ENCODE data around the gene WRAP73. TPM values are rescaled to one million over a fixed set of nuclear protein-coding genes. Genes with fewer than 3 reads are reported as not detected.
A peak's percentile ranks its signal among the peaks of the same experiment; 100 is the strongest.

WRAP73 gene
- total RNA-seq, 6 donors from 2014 or later, result 14.0 to 33.5 (median 19.9) TPM

DNA sequence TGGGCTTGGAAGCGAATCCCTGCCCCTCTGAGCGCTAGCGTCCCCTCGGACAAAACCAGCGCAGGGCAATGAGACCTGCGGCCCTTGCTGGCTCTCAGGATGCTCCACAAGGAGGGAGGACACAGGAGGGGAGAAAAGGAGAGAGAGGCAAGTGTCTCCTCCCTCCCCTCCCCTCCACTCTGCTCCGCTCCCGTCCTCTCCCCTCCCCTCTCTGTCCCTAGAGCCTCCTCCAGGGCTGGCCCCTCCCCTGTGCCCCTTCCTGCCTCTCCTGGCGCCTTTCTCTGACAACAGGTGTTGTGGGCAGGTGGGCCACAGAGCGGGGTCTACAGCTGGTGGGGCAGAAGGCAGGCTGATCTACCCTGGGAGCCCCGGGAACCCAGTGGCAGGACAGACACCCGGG lies 37.6 kb upstream of the WRAP73 start:
- TF ChIP-seq EP300 (IDR thresholded peaks at IDR 0.05) (no peak), POLR2AphosphoS5 (IDR thresholded peaks at IDR 0.05) (no peak), POLR2A (IDR thresholded peaks at IDR 0.05) (no peak)
- TF ChIP-seq, protein P1, sequence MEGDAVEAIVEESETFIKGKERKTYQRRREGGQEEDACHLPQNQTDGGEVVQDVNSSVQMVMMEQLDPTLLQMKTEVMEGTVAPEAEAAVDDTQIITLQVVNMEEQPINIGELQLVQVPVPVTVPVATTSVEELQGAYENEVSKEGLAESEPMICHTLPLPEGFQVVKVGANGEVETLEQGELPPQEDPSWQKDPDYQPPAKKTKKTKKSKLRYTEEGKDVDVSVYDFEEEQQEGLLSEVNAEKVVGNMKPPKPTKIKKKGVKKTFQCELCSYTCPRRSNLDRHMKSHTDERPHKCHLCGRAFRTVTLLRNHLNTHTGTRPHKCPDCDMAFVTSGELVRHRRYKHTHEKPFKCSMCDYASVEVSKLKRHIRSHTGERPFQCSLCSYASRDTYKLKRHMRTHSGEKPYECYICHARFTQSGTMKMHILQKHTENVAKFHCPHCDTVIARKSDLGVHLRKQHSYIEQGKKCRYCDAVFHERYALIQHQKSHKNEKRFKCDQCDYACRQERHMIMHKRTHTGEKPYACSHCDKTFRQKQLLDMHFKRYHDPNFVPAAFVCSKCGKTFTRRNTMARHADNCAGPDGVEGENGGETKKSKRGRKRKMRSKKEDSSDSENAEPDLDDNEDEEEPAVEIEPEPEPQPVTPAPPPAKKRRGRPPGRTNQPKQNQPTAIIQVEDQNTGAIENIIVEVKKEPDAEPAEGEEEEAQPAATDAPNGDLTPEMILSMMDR (IDR thresholded peaks at IDR 0.05), result no peak
- H3K36me3 ChIP-seq, result no peaks in the 10 kb centered on the region
- WGBS, 2 donors, result 87 to 89% methylated on average over 6 to 12 of the region's 12 CpGs
- DNase-seq (no peak), ATAC-seq (ENCODE audit: low FRiP score in 2 of 2) (no peak)
- H3K27ac ChIP-seq, result no peak overlapping the region
- H3K4me1 ChIP-seq, result peaks cover 0 to 17% (median 2%) of the 10 kb centered on the region in 4 donors
- H3K4me3 ChIP-seq, result no peak overlapping the region
- no peaks in the 10 kb centered on the region for H3K9me3 ChIP-seq
- no peaks in the 10 kb centered on the region for H3K27me3 ChIP-seq

DNA sequence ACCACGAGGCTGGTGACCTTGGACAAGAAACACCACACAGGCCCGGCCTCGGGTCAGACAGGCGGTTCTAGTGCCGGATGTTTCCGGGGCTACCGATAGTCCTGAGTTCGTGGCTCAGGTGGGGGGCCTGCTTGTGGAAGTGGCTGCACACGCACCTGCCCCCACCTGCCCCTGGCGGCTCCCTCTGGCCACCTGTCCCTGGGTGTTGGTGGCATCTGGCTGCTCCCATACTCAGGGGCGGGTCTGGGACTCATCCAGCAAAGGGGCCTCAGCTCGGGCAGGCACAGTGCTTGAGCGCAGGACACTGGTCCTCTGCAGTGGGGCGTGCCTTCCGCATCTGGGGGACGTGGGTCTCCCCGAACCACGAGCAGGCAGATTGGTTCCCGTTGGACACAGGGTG lies 36.0 kb upstream of the WRAP73 start:
- H3K36me3 ChIP-seq, result no peaks in the 10 kb centered on the region
- H3K9me3 ChIP-seq, result no peaks in the 10 kb centered on the region
- TF ChIP-seq EP300 (IDR thresholded peaks at IDR 0.05) (no peak), POLR2AphosphoS5 (IDR thresholded peaks at IDR 0.05) (no peak), POLR2A (IDR thresholded peaks at IDR 0.05) (no peak)
- TF ChIP-seq, protein P1 (IDR thresholded peaks at IDR 0.05), result no peak
- peaks cover 0 to 17% (median 2%) of the 10 kb centered on the region in 4 donors for H3K4me1 ChIP-seq
- DNase-seq (peak in 1 of 2 donors; percentile 69), ATAC-seq (ENCODE audit: low FRiP score in 2 of 2) (no peak)
- H3K4me3 ChIP-seq, result no peak overlapping the region
- H3K27me3 ChIP-seq, result no peaks in the 10 kb centered on the region
- H3K27ac ChIP-seq, result no peak overlapping the region
- 91 to 92% methylated on average over 5 to 19 of the region's 19 CpGs for WGBS, 2 donors

GRCh38 chr1:3685222-3685621 lies 35.3 kb upstream of the WRAP73 start:
- no peaks in the 10 kb centered on the region for H3K36me3 ChIP-seq
- WGBS, 2 donors, result 89% methylated on average over 14 of the region's 14 CpGs; no CpG with 5 or more reads in 1 of the 2 donors
- no peaks in the 10 kb centered on the region for H3K27me3 ChIP-seq
- no peak overlapping the region for H3K27ac ChIP-seq
- ATAC-seq (ENCODE audit: low FRiP score in 2 of 2) (no peak), DNase-seq (no peak)
- peaks cover 0 to 17% (median 2%) of the 10 kb centered on the region in 4 donors for H3K4me1 ChIP-seq
- no peaks in the 10 kb centered on the region for H3K9me3 ChIP-seq
- TF ChIP-seq, protein P1 (IDR thresholded peaks at IDR 0.05), result no peak
- TF ChIP-seq POLR2A (IDR thresholded peaks at IDR 0.05) (no peak), EP300 (IDR thresholded peaks at IDR 0.05) (no peak), POLR2AphosphoS5 (IDR thresholded peaks at IDR 0.05) (no peak)
- H3K4me3 ChIP-seq, result no peak overlapping the region

- H3K36me3 ChIP-seq, result no peaks in the 10 kb centered on the region
- no peak for ATAC-seq (ENCODE audit: low FRiP score in 2 of 2)
- WGBS, 2 donors, result 23 to 40% methylated on average over 17 of the region's 26 CpGs
- DNase-seq, result peak in 1 of 2 donors; percentile 88
- no peak overlapping the region for H3K4me3 ChIP-seq
- H3K4me1 ChIP-seq, result peaks cover 0 to 20% (median 5%) of the 10 kb centered on the region in 4 donors
- TF ChIP-seq EP300 (IDR thresholded peaks at IDR 0.05) (no peak), POLR2A (IDR thresholded peaks at IDR 0.05) (no peak), POLR2AphosphoS5 (IDR thresholded peaks at IDR 0.05) (no peak)
- TF ChIP-seq, protein P1 (IDR thresholded peaks at IDR 0.05), result no peak
- no peaks in the 10 kb centered on the region for H3K27me3 ChIP-seq
- no peak overlapping the region for H3K27ac ChIP-seq
- no peaks in the 10 kb centered on the region for H3K9me3 ChIP-seq
These were observed 34.1 kb upstream of the WRAP73 start for GRCh38 chr1:3683992-3684391.

- TF ChIP-seq POLR2AphosphoS5 (IDR thresholded peaks at IDR 0.05) (no peak), POLR2A (IDR thresholded peaks at IDR 0.05) (no peak), EP300 (IDR thresholded peaks at IDR 0.05) (no peak)
- TF ChIP-seq, protein P1 (IDR thresholded peaks at IDR 0.05), result no peak
- H3K27ac ChIP-seq, result no peak overlapping the region
- no peaks in the 10 kb centered on the region for H3K27me3 ChIP-seq
- H3K9me3 ChIP-seq, result no peaks in the 10 kb centered on the region
- 83 to 87% methylated on average over 1 of the region's 1 CpG for WGBS, 2 donors
- ATAC-seq (ENCODE audit: low FRiP score in 2 of 2), result no peak
- no peaks in the 10 kb centered on the region for H3K36me3 ChIP-seq
- no peak overlapping the region for H3K4me3 ChIP-seq
- peaks cover 0 to 21% (median 9%) of the 10 kb centered on the region in 4 donors for H3K4me1 ChIP-seq
- DNase-seq, result no peak
These were observed 33.3 kb upstream of the WRAP73 start for GRCh38 chr1:3683197-3683596.
